ENCODE data around the gene MYOG.

DNA sequence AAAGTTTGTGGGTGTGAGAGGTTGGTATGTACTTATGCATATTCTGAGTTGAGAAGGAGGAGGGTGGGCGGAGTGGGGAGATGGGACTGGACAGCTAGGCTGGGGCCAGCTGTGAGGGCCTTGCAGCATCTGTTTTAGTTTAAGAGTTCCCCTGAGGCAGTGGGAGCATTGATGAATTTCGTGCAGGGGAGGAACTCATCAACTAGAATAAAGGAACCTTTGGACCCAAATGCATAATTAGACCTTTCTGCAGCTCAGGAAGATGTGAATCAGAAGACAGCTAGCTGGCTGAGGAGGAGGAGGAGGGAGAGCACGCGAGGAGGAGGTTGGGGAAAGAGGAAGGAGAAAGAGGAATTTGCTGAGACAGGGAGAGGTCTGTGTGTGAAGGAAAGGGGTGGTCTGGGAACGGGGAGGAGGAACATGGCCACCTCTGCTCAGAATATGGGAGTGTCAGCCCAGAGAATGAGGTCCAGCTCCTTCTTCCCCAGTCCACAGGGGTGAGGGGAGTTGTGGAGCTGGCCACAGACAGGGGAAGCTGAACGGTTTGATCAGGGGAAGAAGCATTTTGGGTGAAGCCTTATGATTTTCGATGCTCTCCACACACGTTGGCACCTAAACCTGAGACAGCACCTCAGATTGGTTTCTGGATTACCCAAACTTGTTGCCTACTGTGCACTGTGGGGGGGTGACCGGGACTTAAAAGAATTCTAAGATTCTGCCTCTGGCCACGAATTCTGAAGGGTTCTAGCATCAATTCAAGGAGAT, 27.7 kb downstream of the MYOG start:
- TF ChIP-seq GATA3 (IDR thresholded peaks at IDR 0.05; ENCODE audit: low read depth, low read length) (no peak), GATA2 (IDR thresholded peaks at IDR 0.05; ENCODE audit: low read depth, low read length) (no peak)

Measured in SH-SY5Y (cell line).